Type B pancreatic cell (in vitro differentiated cells): ENCODE measurements around the gene SLC9A8. TPM values are rescaled to one million over a fixed set of nuclear protein-coding genes. Genes with fewer than 3 reads are reported as not detected.
"Not testable (repeated sequence)": the region's sequence is repeated elsewhere in the genome, so short reads cannot be mapped to it uniquely, and the experiment has no call there.

Source experiments
- DNase-seq: peaks from one replicate; pipeline ENCODE4 v3.0.0; 2021; ENCODE audit warnings: mixed read lengths; ENCODE audit not compliant: unreplicated experiment; ENCODE audit errors: extremely low spot score
- H3K27ac Mint-ChIP-seq: 2 replicates; pipeline ENCODE4 v1.8.0; 2021; ENCODE audit warnings: mild to moderate bottlenecking, mixed read lengths
- H3K27me3 Mint-ChIP-seq: 2 replicates; pipeline ENCODE4 v1.8.0; 2021; ENCODE audit warnings: mixed read lengths
- H3K36me3 Mint-ChIP-seq: 2 replicates; pipeline ENCODE4 v1.8.0; 2021; ENCODE audit warnings: mixed read lengths
- H3K4me1 Mint-ChIP-seq: one replicate; pipeline ENCODE4 v1.8.0; 2021; ENCODE audit warnings: mixed read lengths; ENCODE audit not compliant: unreplicated experiment
- H3K4me3 Mint-ChIP-seq: 2 replicates; pipeline ENCODE4 v1.8.0; 2021; ENCODE audit warnings: mild to moderate bottlenecking, mixed read lengths
- H3K9me3 Mint-ChIP-seq: 2 replicates; pipeline ENCODE4 v1.8.0; 2021; ENCODE audit warnings: mixed read lengths
- CTCF ChIP-seq: fragments of 200-600 bp; sonication (generic); conservative IDR thresholded peaks from 2 replicates; pipeline ENCODE4 v1.5.0; 2021; ENCODE audit warnings: antibody characterized with exemption, mild to moderate bottlenecking
- total RNA-seq: library from RNA; stranded (reverse); gene quantifications from 2 replicates; pipeline ENCODE4 v1.2.1, GENCODE V29; 2021; ENCODE audit warnings: low replicate concordance

Gene SLC9A8
- total RNA-seq, 1 donor from 2014 or later, result 8.6 TPM

- TF ChIP-seq CTCF, result no peak
- DNase-seq, result no peak
- Mint-ChIP-seq H3K27me3 (no peaks in the 10 kb centered on the region), H3K4me3 (no peak overlapping the region), H3K4me1 (peaks cover 47% of the 10 kb centered on the region), H3K36me3 (peaks cover 4% of the 10 kb centered on the region), H3K9me3 (no peaks in the 10 kb centered on the region), H3K27ac (peak overlapping the region; percentile 12)
These were observed 80.2 kb downstream of the SLC9A8 start for GRCh38 chr20:49892817-49893216.

DNA sequence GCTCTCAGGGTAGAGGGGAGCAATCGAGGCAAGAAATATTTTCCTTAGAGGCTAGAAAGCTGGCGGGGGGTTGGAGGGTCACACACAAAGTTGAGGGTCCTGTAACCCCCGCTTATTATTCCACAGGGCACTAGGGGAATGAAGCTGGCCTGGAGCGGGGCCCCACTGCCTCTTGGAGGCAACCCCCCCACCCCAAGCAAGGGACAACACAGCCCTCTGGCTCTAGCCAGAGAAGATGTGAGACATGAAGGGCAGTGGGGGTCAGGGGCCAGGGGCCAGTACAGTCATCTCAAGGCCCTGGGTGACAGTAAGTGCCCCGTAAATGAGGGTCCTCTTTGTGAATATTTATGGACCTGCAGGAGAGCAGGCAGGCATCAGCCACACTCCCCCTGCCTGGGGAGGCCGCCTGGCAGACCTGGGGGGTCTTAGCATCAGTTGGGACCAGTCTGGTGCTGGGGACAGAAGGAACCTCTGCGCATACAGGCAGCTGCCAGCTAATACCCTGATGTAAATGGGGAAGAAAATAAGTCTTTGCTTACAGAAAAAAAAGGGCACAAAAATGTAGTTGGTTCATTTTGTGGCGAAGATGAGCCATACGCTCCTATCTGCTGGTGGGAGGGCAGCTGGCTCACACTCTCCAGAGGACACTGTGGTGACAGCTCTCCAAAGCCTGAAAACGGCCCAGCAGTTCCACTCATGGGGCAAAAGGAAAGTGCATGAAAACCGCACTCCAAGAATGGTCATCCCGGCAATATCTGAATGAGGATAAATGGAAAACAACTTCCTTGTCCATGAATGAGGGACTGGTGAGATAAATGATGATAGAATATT, 80.8 kb downstream of the SLC9A8 start:
- H3K4me1 Mint-ChIP-seq, result peaks cover 43% of the 10 kb centered on the region
- peaks cover under 1% of the 10 kb centered on the region for H3K36me3 Mint-ChIP-seq
- no peak overlapping the region for H3K4me3 Mint-ChIP-seq
- DNase-seq, result no peak
- H3K27me3 Mint-ChIP-seq, result no peaks in the 10 kb centered on the region
- H3K9me3 Mint-ChIP-seq, result no peaks in the 10 kb centered on the region
- TF ChIP-seq CTCF, result no peak
- H3K27ac Mint-ChIP-seq, result no peak overlapping the region

GRCh38 chr20:49894073-49894470, 81.4 kb downstream of the SLC9A8 start:
- TF ChIP-seq CTCF, result no peak
- no peaks in the 10 kb centered on the region for H3K27me3 Mint-ChIP-seq
- H3K27ac Mint-ChIP-seq, result no peak overlapping the region
- peaks cover 38% of the 10 kb centered on the region for H3K4me1 Mint-ChIP-seq
- H3K36me3 Mint-ChIP-seq, result no peaks in the 10 kb centered on the region
- H3K9me3 Mint-ChIP-seq, result no peaks in the 10 kb centered on the region
- no peak for DNase-seq
- H3K4me3 Mint-ChIP-seq, result no peak overlapping the region

DNA sequence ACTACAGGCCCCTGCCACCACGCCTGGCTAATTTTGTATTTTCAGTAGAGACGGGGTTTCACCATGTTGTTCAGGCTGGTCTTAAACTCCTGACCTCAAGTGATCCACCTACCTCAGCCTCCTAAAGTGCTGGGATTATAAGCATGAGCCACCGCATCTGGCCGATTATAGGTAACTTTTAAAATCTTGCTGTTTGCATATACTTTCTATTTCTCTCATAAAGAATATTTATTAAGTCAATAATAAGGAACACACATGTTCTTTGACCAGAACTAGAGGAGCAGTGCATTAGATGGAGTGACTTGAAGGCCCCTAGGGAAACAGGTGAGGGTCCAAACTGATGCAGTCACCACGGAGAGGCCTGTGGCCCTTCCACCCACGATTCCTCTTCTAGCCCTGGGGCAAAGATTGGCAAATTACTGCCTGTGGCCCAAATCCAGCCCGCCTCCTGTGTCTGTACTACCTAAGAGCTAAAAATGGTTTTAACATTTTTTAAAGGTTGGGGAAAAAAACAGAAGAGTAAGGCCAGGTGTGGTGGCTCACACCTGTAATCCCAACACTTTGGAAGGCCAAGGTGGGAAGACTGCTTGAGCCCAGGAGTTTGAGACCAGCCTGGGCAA, 83.0 kb downstream of the SLC9A8 start:
- not testable (repeated sequence) for H3K9me3 Mint-ChIP-seq, H3K36me3 Mint-ChIP-seq, H3K27me3 Mint-ChIP-seq, H3K27ac Mint-ChIP-seq, DNase-seq, H3K4me3 Mint-ChIP-seq
- peaks cover 32% of the 10 kb centered on the region for H3K4me1 Mint-ChIP-seq

- Mint-ChIP-seq H3K27ac (no peak overlapping the region), H3K27me3 (no peaks in the 10 kb centered on the region), H3K36me3 (no peaks in the 10 kb centered on the region), H3K4me1 (peaks cover 31% of the 10 kb centered on the region), H3K4me3 (no peak overlapping the region), H3K9me3 (no peaks in the 10 kb centered on the region)
- DNase-seq, result no peak
- no peak for TF ChIP-seq CTCF
These were observed 83.6 kb downstream of the SLC9A8 start for GRCh38 chr20:49896204-49896603.

GRCh38 chr20:49899541-49900383, 87.1 kb downstream of the SLC9A8 start:
- H3K27ac Mint-ChIP-seq, result no peak overlapping the region
- no peak overlapping the region for H3K4me3 Mint-ChIP-seq
- no peaks in the 10 kb centered on the region for H3K9me3 Mint-ChIP-seq
- H3K27me3 Mint-ChIP-seq, result no peaks in the 10 kb centered on the region
- H3K4me1 Mint-ChIP-seq, result peaks cover 9% of the 10 kb centered on the region
- DNase-seq, result no peak
- H3K36me3 Mint-ChIP-seq, result peaks cover 4% of the 10 kb centered on the region
- TF ChIP-seq CTCF, result no peak
